ENCODE measurements around the gene USP44.

USP44 gene

DNA sequence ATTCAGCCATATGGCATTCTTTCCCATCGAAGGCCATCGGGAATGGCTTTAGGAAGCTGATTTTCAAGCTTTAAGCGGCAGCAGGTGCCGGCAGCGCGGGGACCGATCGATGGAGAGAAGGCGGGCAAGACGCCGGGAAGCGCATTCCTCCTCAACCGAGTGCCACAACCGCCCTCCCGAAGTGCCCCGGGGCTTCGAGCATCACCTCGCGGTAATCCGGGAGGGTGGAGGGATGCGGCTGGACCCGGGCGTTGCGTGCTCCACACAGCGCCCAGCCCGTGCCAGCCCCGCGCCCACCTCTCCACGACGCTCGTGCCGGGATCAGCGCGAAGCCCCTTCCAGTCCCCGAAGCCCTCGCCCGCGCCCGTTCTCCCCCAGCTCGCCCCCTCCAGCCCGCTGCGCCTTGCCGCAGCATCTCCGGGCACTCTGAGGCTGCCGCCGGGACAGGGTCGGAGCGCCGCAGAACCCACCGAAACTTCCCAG, 3.2 kb downstream of the USP44 start:
- FAIRE-seq: no peak

DNA sequence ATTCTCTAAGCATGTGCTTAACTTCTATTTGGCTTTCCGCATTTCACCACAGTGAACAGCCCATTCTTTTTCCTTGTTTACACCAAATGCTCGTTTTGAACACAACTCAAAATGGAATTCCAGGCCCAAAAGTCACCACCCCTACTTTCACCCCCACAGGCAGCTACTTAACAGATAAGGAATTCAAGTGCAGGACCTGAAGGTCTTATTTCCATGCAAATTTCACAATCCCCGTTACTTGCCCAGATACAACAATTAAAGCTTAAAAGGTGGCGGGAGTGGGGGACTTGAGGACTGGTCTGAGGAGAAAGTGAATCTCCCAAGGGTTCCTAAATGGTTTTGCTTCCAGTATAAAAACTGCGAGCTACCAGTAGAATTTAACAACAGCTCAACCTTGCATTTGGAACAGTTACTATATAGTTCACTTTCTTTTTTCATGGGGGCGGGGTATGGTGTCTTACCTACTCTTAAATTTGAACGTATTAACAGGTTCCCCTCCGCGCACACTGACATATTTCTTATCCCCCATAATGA, 3.7 kb downstream of the USP44 start:
- FAIRE-seq: peak; percentile 57

DNA sequence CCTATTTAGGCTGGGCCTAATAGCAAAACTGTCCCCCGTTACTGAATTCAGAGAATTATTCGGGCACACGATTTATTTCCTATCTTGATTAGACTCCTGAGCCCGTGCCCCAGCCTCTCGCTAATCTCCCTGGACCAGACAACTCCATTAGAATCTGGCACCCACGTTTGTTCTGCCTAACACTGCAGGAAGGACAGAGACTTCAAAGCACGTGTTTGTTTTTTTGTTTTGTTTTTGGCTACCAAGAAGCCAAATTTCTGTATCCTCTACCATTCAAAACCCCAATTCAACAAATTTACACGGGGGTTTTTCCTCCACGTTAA, 4.8 kb downstream of the USP44 start:
- FAIRE-seq: no peak

DNA sequence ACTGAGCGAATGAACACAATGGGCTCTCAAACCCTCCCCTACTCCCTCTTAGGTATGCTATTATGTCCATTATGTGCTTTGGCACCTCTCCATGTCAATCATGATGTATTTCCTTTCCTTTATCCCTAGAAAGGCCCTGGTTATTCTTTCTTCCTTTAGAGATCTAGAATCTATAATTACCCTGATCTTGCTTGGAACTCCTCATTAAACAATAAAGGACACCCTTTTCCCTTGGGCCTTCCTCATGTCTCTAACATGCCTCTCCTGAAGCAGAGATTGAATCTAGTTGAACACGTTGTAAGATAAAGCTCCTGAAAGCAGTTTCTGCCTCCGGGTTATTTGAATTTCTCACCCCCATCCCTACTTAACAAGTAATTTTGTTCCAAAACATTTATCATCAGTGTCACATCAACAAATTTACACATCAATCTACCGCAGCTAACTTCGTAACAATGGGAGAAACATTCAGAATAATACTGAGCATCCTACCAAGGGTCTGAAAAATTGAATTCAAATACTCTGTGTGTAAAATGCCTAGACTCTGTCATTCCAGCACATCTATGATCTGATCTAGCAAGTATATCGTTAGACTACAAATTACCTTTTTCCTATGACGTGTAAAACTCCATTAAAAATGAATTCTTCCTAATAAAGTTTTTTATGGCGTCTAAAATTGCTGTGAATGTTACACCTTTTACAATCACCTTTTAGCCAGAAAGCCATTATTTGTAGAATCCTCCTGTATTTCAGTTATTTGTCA, 5.4 kb downstream of the USP44 start:
- FAIRE-seq: peak; percentile 19

DNA sequence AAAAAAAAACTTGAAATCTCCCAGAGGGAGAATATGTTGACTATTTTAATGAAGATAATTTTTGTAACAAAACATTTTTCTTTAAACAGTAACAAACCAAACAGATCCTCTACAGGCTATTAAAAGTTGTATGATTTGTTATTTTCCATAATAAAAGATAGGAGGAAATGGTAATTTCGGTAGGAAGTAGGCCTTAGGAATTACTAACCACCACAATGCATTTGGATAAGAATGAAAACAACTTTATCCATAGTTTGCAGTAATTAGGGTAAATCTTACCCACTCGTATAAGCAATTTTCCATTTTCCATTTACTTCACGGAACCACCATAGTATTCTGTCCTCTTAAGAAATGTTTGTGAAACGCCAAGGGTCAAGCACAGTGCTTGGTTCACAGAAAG, 6.0 kb downstream of the USP44 start:
- FAIRE-seq: no peak

DNA sequence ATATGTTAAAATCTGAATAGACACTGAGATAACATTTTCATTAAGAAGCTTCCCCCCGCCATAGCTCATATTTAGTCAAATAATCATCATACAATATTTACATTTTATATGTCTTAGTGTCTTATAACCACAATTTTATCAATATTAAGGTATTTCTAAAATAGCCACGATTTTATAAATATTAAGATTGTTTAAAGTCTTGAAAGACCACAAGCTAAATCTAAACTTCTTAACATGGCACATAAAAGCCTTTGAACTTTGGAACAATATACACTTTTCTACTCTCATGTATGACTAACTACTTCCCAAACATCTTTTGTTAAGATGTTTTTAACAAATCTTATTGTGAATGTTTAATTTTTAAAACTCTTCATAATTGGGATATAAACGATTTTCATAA, 6.5 kb downstream of the USP44 start:
- no peak for FAIRE-seq

DNA sequence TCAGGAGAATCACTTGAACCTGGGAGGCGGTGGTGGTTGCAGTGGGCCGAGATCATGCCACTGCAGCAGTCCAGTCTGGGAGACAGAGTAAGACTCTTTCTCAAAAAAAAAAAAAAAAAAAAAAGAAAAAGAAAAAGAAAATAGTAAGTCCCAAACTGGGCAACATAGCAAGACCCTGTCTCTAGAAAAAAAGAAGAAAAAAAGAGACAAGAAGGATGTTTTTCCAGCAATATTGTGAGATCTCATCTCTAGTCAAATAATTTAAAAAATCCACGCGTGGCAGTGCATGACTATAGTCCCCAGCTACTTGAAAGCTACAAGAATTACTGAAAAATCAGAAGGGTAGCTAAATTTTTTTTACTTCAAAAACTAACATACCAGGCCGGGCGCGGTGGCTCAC, 8.0 kb downstream of the USP44 start:
- FAIRE-seq: no peak

DNA sequence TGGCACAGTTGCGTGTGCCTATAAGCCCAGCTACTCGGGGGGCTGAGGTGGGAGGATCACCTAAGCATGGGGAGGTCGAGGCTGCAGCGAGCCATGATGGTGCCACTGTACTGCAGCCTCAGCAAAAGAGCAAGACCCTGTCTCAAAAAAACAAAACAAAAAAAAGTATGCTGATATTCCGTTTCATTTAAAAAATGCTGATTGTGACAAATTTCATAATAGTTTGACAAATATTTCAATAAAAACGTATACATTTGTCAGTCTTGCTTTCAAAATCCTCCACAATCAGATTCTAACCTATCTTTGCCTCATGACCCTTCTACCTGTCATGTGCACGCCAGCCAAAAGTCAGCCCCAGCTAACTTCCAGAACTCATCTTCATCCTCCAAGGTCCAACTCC, 9.8 kb downstream of the USP44 start:
- FAIRE-seq: no peak

DNA sequence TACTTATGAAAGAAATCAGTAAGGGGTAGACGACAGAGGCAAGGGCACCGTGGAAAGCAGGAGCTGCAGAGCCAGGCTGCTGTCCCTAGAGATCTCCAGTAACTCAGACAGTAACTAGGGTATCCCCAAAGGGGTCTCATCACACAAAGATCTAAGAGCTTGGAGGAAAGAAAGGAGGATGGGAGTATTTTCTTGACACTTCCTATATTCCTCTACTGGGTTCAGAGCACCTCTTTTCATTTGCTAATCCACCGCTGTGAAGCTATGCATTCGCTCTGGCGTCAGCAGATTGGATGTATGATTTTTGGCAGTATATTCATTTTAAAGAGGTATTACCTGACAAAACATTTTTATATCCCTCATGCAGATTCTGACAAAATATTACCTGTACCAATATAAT, 12.6 kb downstream of the USP44 start:
- no peak for FAIRE-seq

DNA sequence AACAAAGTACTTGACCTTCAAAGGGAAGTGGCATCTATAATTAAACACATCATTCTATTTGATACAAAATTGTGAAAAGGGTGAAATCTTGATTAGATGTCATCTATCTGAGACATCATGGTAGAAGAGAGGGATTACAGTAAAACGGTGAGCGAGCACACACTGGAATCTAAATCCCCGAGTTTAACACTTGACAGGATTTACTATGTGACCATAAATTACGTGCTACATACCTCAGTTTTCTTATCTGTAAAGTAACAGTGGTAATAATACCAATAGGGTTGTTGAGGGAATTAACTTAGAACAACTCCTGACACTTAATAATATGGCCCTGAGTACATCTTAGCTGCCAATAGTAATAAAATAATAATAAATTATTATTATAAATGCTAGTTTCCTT, 13.3 kb downstream of the USP44 start:
- FAIRE-seq: peak; percentile 46

DNA sequence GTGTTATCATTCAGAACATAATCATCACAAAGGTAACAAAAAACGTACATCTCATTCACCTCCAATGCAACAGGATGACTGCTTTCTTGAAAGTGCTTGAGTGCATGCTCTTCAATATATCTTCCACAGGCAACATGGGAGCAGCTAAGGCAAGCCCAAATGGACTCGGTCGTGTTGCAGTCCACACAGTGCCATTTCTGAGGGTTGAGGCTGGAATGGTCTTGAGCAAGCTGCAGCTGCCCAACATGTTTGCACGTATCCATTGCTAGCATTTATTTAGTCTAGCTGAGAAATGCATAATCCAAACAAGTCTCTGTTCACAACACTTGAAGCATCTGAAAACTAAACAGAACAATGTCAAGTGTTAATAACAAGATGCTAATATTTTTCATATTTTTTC, 17.3 kb downstream of the USP44 start:
- no peak for FAIRE-seq

DNA sequence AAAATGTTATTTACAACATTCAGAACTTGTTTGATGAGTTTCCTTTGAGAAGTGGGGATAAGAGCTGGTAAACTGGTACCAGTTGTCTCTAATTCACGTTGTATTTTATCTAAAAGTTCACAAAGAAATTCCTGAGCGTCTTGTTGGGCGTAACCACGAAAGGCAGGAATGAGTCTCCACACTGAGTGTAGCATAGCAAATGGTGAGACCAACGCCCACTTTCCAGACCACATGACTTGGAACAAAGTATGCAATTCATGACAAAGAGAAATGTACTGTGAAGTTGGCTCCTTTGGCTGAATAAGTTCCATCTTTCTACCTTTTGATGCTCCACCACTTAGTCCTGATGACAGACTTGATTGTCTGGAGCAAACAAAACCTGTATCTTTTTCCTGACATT, 18.4 kb downstream of the USP44 start:
- no peak for FAIRE-seq

DNA sequence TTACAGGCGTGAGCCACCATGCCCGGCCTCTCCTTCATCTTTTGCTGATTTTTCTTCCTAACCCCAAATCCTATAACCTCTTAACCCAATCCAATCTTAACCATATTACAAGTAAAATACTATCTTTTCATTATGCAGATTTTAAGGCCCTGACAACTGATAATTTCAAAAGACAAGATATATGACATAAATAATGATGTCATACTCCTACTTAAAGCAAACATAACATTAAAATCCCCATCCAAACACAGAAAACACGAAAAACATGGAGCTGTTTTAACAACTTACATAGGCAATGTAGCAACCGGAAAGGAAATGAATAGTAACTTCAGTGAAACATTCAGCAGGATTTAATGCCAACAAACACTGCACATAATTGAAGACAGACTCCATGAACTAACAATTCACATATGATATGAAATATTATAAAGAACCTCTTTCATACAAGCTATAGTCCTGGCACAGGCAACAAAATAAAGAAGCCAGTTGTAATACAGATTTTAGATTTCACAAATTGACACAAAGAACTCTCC, 21.5 kb downstream of the USP44 start:
- FAIRE-seq: no peak

DNA sequence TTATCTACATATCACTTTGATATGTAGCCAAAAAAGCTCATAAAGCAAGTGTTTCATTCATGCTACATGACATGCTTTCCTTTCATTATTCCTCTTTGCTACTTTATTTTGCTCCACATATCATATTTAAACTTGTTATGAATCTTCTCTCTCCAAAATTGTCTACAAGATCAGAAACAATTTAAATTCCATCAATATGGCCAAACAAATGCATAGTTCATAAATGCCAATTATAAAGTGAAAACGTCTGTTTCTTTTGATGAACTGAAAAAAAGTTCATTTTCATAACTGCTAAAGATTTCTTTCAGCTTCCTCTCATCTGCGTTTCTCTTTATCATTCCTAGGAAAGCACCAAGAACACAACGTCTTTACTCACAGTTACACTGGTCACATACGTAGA, 22.8 kb downstream of the USP44 start:
- no peak for FAIRE-seq

DNA sequence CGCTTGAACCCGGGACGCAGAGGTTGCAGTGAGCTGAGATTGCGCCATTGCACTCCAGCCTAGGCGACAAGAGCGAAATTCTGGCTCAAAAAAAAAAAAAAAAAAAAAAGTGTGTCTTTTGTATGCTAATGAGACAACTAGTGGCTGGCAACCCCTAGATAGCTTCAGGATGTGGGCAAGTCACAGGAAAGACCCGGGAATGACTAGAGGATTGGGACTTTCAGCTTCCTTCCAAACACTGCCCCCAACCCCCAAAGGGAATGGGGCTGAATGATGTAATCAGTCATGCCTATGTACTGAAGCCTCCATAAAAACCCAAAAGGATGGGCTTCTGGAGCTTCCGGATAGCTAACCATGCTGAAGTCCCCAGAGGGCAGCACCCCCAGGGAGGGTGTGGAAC, 28.6 kb downstream of the USP44 start:
- no peak for FAIRE-seq

DNA sequence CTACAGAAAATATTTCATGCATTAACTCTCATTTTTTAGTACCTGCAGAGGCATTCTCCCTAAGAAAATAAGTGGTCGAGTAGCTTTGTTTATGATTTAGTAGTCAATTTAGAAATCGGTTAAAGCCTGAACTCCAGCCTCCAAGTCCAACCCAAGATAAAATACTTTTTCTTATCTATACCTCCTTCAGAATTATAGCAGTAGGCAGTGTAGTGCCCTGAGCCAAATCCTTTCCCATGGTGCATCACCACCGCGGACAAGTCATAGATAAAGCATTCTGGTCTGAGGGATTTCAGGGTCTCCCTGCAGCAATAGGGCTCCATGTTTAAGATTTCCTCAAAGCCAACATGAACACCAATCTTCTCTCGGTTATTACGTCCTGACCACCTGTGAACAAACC, 30.5 kb downstream of the USP44 start:
- FAIRE-seq: no peak

DNA sequence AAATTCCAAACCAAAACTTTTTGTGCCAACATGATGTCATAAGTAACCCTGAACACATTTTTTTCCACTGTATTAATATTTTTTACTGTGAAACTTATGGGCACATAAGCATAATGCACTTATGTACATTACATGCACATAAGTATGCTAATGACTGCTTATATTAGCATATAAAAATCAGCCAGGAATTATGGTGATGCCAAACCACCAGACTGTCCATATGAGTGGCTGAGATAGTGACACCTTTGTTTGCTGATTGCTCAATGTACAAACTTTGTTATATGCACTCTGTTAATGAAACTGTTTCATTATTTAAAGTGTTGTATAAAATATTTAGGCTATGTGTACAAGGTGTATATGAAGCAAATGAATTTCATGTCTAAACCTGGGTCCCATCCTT, 32.3 kb downstream of the USP44 start:
- FAIRE-seq: no peak

DNA sequence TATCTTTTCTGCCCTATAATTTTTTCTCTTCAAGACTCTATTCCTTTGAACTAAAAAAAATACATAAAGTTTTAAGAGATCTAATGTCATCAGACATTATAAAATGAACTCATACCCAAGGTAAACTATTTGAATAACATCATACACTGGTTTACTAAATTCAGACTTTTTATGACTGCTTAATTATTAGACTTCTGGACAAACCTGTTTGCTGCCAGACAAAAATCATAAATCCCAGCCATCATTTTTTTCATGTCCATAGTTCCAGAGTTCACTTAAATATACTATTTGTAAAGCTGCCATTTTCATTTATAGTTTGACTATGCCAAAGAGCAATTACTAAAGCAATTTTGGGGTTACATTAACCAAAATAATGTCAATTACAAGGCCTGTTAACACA, 34.0 kb downstream of the USP44 start:
- no peak for FAIRE-seq

DNA sequence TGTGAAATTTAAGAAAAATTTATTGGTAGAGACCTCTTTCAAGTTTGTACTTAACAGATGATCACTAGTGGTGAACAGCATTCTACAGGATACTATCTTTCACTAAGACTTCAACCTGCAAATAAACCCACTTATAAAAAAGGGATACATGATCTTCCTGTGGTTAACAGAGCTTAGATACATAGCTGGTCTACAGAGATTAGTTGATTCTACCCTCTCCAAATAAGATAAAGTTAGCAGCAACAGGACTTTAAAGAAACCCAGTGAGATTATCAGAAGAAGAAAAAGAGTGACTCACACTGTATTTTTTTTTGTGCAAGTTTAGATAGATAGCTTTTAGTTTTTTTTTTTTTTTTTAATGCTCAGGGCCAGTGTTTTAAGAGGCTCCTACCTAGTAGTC, 34.5 kb downstream of the USP44 start:
- no peak for FAIRE-seq

DNA sequence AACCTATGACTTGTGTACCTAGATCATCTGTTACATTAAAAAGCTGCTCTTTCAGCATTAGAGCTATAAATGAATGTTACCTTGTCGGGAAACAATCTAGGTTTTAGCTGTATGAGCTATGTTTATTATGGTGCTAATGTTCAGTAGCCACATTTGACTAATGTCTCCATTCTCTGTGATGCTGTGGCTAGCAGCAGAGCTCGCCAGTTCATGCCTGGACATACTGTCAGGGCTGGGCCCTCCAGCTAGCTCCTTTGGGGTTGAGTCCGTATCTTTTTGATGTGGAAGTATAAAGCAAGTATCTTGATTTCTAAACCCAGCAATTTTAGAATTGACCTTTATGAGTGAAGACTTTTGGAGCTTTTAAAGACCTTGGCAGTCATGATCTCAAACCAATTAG, 36.1 kb downstream of the USP44 start:
- FAIRE-seq: no peak

DNA sequence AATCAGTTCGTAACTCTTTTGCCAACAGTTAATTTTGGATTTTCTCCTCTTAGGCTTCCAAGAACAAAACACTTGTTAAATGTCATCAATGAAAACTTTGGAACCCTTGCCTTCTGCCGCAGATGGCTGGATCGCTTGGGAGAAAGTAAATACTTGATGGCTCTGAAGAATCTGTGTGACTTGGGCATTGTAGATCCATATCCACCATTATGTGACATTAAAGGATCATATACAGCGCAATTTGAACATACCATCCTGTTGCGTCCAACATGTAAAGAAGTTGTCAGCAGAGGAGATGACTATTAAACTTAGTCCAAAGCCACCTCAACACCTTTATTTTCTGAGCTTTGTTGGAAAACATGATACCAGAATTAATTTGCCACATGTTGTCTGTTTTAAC, 37.7 kb downstream of the USP44 start:
- FAIRE-seq: no peak

DNA sequence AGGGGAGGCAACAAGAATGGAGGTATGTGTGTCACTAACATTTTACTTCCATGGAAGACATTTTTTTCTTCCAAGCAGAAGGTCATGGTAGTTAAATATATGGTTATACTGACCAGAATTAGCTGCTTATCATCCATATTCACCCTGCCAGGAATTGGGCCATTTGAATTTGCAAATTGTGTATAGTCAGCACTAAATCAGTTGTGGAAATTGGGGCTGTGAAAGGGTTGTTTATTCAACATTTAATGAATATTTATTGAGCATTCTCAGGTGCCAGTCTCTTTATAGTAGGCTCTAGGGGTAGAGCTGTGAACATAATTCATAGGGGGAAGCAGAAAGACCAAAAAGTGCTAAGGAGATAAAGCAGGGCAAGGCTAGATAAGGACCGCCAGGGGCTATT, 39.3 kb downstream of the USP44 start:
- no peak for FAIRE-seq

DNA sequence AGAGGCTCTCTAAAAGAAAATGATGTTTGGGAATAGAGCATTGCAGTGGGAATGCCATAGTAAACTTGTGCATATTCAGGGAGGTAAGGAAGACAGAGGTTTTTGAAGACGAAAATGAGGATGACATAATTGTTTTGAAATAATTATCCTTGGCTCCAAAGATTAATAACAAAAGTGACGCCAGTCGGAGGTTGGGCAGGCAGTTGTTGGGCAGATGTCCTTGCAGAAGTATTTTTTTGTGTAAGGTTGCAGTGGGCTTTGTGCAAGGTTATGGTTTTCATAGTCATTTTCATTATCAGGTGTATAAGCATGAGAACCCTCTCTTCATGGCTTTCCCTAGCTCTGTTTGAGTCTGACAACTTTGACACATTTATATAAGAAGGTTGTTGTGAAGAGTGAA, 42.0 kb downstream of the USP44 start:
- no peak for FAIRE-seq

DNA sequence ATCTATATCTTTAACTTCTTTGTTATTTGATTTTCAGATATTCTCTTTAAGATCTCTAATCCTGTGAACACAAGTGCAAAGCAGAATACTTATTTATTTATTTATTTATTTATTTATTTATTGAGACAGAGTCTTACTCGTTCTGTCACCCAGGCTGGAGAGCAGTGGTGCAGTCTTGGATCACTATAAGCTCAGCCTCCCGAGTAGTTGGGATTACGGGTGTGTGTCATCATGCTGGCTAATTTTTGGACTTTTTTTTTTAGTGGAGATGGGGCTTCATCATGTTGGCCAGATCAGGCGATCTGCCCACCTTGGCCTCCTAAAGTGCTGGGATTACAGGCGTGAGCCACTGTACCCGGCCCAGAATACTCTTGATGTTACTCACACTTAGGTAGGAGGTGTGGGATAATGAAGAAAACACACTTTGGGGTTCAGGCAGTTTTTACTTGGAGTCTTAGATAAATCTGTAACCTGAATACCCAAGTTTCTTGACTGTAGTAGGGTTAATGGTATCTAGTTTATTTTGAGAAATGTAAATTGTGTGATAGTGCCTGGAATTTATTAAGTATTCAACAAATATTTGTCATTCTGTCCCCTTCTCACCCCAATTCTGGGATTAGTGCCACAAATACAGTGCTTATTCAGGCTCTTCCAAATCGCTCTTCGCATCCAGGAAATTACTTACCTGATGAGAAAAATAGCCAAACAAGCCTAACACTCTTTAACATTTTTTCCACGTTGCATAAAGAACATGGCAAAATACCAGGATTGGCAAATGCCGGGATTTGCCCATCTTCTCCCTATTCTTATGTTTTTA, 44.4 kb downstream of the USP44 start:
- FAIRE-seq: no peak

Measured in G401.6 (cell line).